Body of pancreas (tissue), 4 donors: ENCODE results near the gene DSCAM. TPM values are rescaled to one million over a fixed set of nuclear protein-coding genes. Genes with fewer than 3 reads are reported as not detected.

Source experiments
- ATAC-seq: fragments of 150-250 bp; one replicate; pipeline ENCODE4 v1.9.1; 2016
- DNase-seq, 4 donors: peaks; one replicate each; pipeline ENCODE4 v3.0.0-alpha.2; 2019
- H3K27ac ChIP-seq, 4 donors: fragments of 200-600 bp; sonication (generic); 1 replicate in 3 of 4; 2 replicates in 1 of 4; pipeline versions ENCODE4 v1.5.1 to v1.6.1; 2016 to 2019; ENCODE audit warnings: mild to moderate bottlenecking in 1 of 4, mixed read lengths in 1 of 4, moderate library complexity in 1 of 4
- H3K27me3 ChIP-seq, 2 donors: fragments of 200-600 bp; sonication (generic); one replicate each; pipeline ENCODE4 v1.6.0; 2016; ENCODE audit warnings: mild to moderate bottlenecking in 1 of 2
- H3K36me3 ChIP-seq, 2 donors: fragments of 200-600 bp; sonication (generic); replicated peaks in 1 of 2; 2 replicates each; pipeline ENCODE4 v1.5.1; 2016; ENCODE audit warnings: low read depth in 2 of 2; ENCODE audit not compliant: insufficient read depth in 1 of 2
- H3K4me1 ChIP-seq: fragments of 200-600 bp; sonication (generic); one replicate; pipeline ENCODE4 v1.6.0; 2016
- H3K4me3 ChIP-seq, 2 donors: fragments of 200-600 bp; sonication (generic); 1 replicate in 1 of 2; 2 replicates in 1 of 2; pipeline ENCODE4 v1.5.1; 2016 to 2019
- H3K9me3 ChIP-seq, 3 donors: fragments of 200-600 bp; sonication (generic); 1 replicate in 2 of 3; 2 replicates in 1 of 3; pipeline ENCODE4 v1.5.1; 2016
- CTCF ChIP-seq, 7 experiments: fragments of 450-650 bp in 4 of 7; fragments of 200-600 bp in 3 of 7; sonication (generic) in 3 of 7; IDR thresholded peaks; one replicate each; pipeline ENCODE4 v1.5.1; 2016 to 2019; ENCODE audit warnings: antibody characterized with exemption in 7 of 7
- POLR2A ChIP-seq, 3 donors: fragments of 450-650 bp; IDR thresholded peaks; one replicate each; pipeline ENCODE4 v1.6.1; 2016; ENCODE audit warnings: antibody characterized with exemption in 3 of 3, mild to moderate bottlenecking in 2 of 3
- WGBS, 2 donors: methylation state at CpG; one replicate each; pipeline ENCODE4 v1.1.5; 2017; 5-methylcytosine and 5-hydroxymethylcytosine counted together
- intact Hi-C: fragments of 100-400 bp; cut with DNase I; formaldehyde crosslinking; loops from one replicate; pipeline ENCODE4 v1.15.1; 2023
- total RNA-seq, 2 donors: library from RNA; depleted of rRNA; stranded (reverse); fragments of >200 nt; gene quantifications; one replicate each; pipeline ENCODE4 v1.1.0, GENCODE V29; 2016

The DSCAM gene
- total RNA-seq, 2 donors from 2014 or later: 0.26 TPM; not detected in 1

GRCh38 chr21:40556442-40556968, 290.5 kb downstream of the DSCAM start:
- no peaks in the 10 kb centered on the region for H3K36me3 ChIP-seq
- H3K27ac ChIP-seq: no peak overlapping the region
- no peaks in the 10 kb centered on the region for H3K4me1 ChIP-seq
- no peak for TF ChIP-seq CTCF (IDR thresholded peaks at IDR 0.05)
- TF ChIP-seq POLR2A (IDR thresholded peaks at IDR 0.05): no peak
- DNase-seq (no peak), ATAC-seq (no peak)
- 14 to 45% methylated on average over 1 of the region's 1 CpG for WGBS, 2 donors
- no peaks in the 10 kb centered on the region for H3K9me3 ChIP-seq
- intact Hi-C loops: no loop called here
- no peak overlapping the region for H3K4me3 ChIP-seq
- no peaks in the 10 kb centered on the region for H3K27me3 ChIP-seq

GRCh38 chr21:40555021-40555528, 291.9 kb downstream of the DSCAM start:
- no peaks in the 10 kb centered on the region for H3K36me3 ChIP-seq
- TF ChIP-seq POLR2A (IDR thresholded peaks at IDR 0.05) (no peak), CTCF (IDR thresholded peaks at IDR 0.05) (no peak)
- H3K4me3 ChIP-seq: no peak overlapping the region
- H3K27me3 ChIP-seq: no peaks in the 10 kb centered on the region
- no peaks in the 10 kb centered on the region for H3K9me3 ChIP-seq
- no peaks in the 10 kb centered on the region for H3K4me1 ChIP-seq
- no peak for ATAC-seq
- 53 to 56% methylated on average over 2 of the region's 2 CpGs for WGBS, 2 donors
- intact Hi-C loops: no loop called here
- H3K27ac ChIP-seq: no peak overlapping the region
- no peak for DNase-seq

GRCh38 chr21:40553781-40554180, 293.2 kb downstream of the DSCAM start:
- 71 to 77% methylated on average over 3 of the region's 3 CpGs for WGBS, 2 donors
- no peaks in the 10 kb centered on the region for H3K4me1 ChIP-seq
- no peak overlapping the region for H3K27ac ChIP-seq
- ATAC-seq (no peak), DNase-seq (no peak)
- intact Hi-C loops: no loop called here
- no peak overlapping the region for H3K4me3 ChIP-seq
- no peak for TF ChIP-seq CTCF (IDR thresholded peaks at IDR 0.05)
- no peak for TF ChIP-seq POLR2A (IDR thresholded peaks at IDR 0.05)
- no peaks in the 10 kb centered on the region for H3K9me3 ChIP-seq
- H3K27me3 ChIP-seq: no peaks in the 10 kb centered on the region
- no peaks in the 10 kb centered on the region for H3K36me3 ChIP-seq

- TF ChIP-seq POLR2A (IDR thresholded peaks at IDR 0.05) (no peak), CTCF (IDR thresholded peaks at IDR 0.05) (no peak)
These were observed 298.9 kb downstream of the DSCAM start for GRCh38 chr21:40547906-40548513.

GRCh38 chr21:40546647-40547046, 300.3 kb downstream of the DSCAM start:
- Histone ChIP-seq H3K36me3 (no peaks in the 10 kb centered on the region), H3K4me3 (no peak overlapping the region), H3K27ac (no peak overlapping the region), H3K9me3 (no peaks in the 10 kb centered on the region), H3K4me1 (no peaks in the 10 kb centered on the region), H3K27me3 (no peaks in the 10 kb centered on the region)
- intact Hi-C loops: no loop called here
- DNase-seq: no peak
- 78 to 85% methylated on average over 2 of the region's 2 CpGs for WGBS, 2 donors
- TF ChIP-seq CTCF (IDR thresholded peaks at IDR 0.05) (no peak), POLR2A (IDR thresholded peaks at IDR 0.05) (no peak)
- ATAC-seq: no peak

More at GRCh38 chr21:40547906-40548513, 298.9 kb downstream of the DSCAM start:
- DNase-seq: no peak
- Histone ChIP-seq H3K36me3 (no peaks in the 10 kb centered on the region), H3K9me3 (no peaks in the 10 kb centered on the region), H3K4me3 (no peak overlapping the region), H3K4me1 (no peaks in the 10 kb centered on the region), H3K27ac (no peak overlapping the region), H3K27me3 (no peaks in the 10 kb centered on the region)
- whole genome bisulfite sequencing, 2 donors: 67 to 73% methylated on average over 18 of the region's 18 CpGs
- ATAC-seq: no peak
- intact Hi-C loops: no loop called here
